A673 (cell line): ENCODE data around the gene RPL31. TPM values are rescaled to one million over a fixed set of nuclear protein-coding genes. Genes with fewer than 3 reads are reported as not detected.

Source experiments
- BruUV-seq: library from RNA; stranded (reverse); fragments of 400-500 nt; replicated peaks from 2 replicates; lab custom pipeline; 2021; lab: Mats Ljungman, UMichigan
- CTCF ChIA-PET: fragments of 300-600 bp; sonication (Branson Sonifier 250); formaldehyde crosslinking; loops from one replicate; lab custom pipeline; 2022; ENCODE audit warnings: antibody characterized with exemption; lab: Charles Lee
- POLR2A ChIA-PET: fragments of 300-600 bp; sonication (Branson Sonifier 250); formaldehyde crosslinking; loops from one replicate; lab custom pipeline; 2022; ENCODE audit warnings: antibody characterized with exemption; ENCODE audit not compliant: low non-redundant PET; lab: Charles Lee
- DNase-seq: peaks from one replicate; pipeline ENCODE4 v3.0.0-alpha.2; 2015; ENCODE audit warnings: low spot score
- H3K27ac ChIP-seq: fragments of 200-600 bp; sonication (generic); 2 replicates; pipeline ENCODE4 v1.5.1; 2016; ENCODE audit warnings: mixed run types, low read depth, mild to moderate bottlenecking, mixed read lengths, antibody characterized with exemption, low read length; ENCODE audit not compliant: poor library complexity, severe bottlenecking
- H3K27me3 ChIP-seq: fragments of 200-600 bp; sonication (generic); replicated peaks from 2 replicates; pipeline ENCODE4 v1.6.1; 2017; ENCODE audit warnings: mixed run types, low read depth, mild to moderate bottlenecking, mixed read lengths, antibody characterized with exemption, low read length; ENCODE audit not compliant: insufficient read depth, poor library complexity
- H3K36me3 ChIP-seq: fragments of 200-600 bp; sonication (generic); 2 replicates; pipeline ENCODE4 v1.6.1; 2016; ENCODE audit warnings: mixed run types, mild to moderate bottlenecking, mixed read lengths, antibody characterized with exemption, low read length; ENCODE audit not compliant: insufficient read depth, poor library complexity, severe bottlenecking
- H3K4me1 ChIP-seq: fragments of 200-600 bp; sonication (generic); 2 replicates; pipeline ENCODE4 v1.6.1; 2017; ENCODE audit warnings: mixed run types, mild to moderate bottlenecking, mixed read lengths, antibody characterized with exemption, low read length; ENCODE audit not compliant: insufficient read depth, poor library complexity, severe bottlenecking
- H3K4me3 ChIP-seq: fragments of 200-600 bp; sonication (generic); 2 replicates; pipeline ENCODE4 v1.5.1; 2016; ENCODE audit warnings: low read depth, mixed run types, mild to moderate bottlenecking, mixed read lengths, low read length; ENCODE audit not compliant: poor library complexity, severe bottlenecking
- H3K9me3 ChIP-seq: fragments of 200-600 bp; sonication (generic); 2 replicates; pipeline ENCODE4 v1.6.1; 2016; ENCODE audit warnings: mixed run types, low read depth, mild to moderate bottlenecking, mixed read lengths, antibody characterized with exemption, low read length; ENCODE audit not compliant: poor library complexity, severe bottlenecking
- CTCF ChIP-seq: fragments of 300-800, 200-600 bp; sonication (generic); conservative IDR thresholded peaks from 2 replicates; pipeline ENCODE4 v1.5.1; 2017; ENCODE audit warnings: low read depth, mild to moderate bottlenecking, antibody characterized with exemption, low read length, moderate library complexity, mixed read lengths
- EZH2 ChIP-seq: fragments of 200-600 bp; sonication (generic); IDR thresholded peaks from 2 replicates; pipeline ENCODE4 v1.6.1; 2017; ENCODE audit warnings: borderline replicate concordance, low read depth, mild to moderate bottlenecking, mixed read lengths, antibody characterized with exemption, low read length; ENCODE audit not compliant: poor library complexity, severe bottlenecking
- intact Hi-C: fragments of 100-400 bp; cut with micrococcal nuclease; formaldehyde crosslinking; loops from one replicate; pipeline ENCODE4 v1.10.0; 2022; ENCODE audit not compliant: unreplicated experiment
- total RNA-seq: library from RNA; stranded (reverse); gene quantifications from 2 replicates; pipeline ENCODE4 v1.2.3, GENCODE V29; 2021

RPL31 gene
- total RNA-seq, 1 experiment from 2014 or later: 1,196 TPM

- H3K27me3 ChIP-seq: no peaks in the 10 kb centered on the region
- H3K4me3 ChIP-seq: no peak overlapping the region
- H3K36me3 ChIP-seq: peaks cover 6% of the 10 kb centered on the region
- H3K9me3 ChIP-seq: no peaks in the 10 kb centered on the region
- H3K27ac ChIP-seq: no peak overlapping the region
- DNase-seq: no peak
- intact Hi-C loops: no loop called here
- BruUV-seq: no TSS peak
- no peak for TF ChIP-seq CTCF
- TF ChIP-seq EZH2: no peak
- H3K4me1 ChIP-seq: no peaks in the 10 kb centered on the region
- ChIA-PET POLR2A (no interaction called here), CTCF (no interaction called here)
Observed at GRCh38 chr2:100998235-100998573, 3.9 kb upstream of the RPL31 start.

- intact Hi-C loops: no loop called here
- H3K4me1 ChIP-seq: peaks cover 14% of the 10 kb centered on the region
- no peak overlapping the region for H3K27ac ChIP-seq
- no peak for TF ChIP-seq EZH2
- TF ChIP-seq CTCF: no peak
- CTCF ChIA-PET: no interaction called here
- no peak for DNase-seq
- H3K9me3 ChIP-seq: no peaks in the 10 kb centered on the region
- no peak overlapping the region for H3K4me3 ChIP-seq
- peaks cover 24% of the 10 kb centered on the region for H3K36me3 ChIP-seq
- no TSS peak for BruUV-seq
- POLR2A ChIA-PET: no interaction called here
- no peaks in the 10 kb centered on the region for H3K27me3 ChIP-seq
Observed at GRCh38 chr2:100999995-101000394, 2.1 kb upstream of the RPL31 start.

GRCh38 chr2:101002562-101003277, 631 bp downstream of the RPL31 start:
- POLR2A ChIA-PET: interaction anchor here (0.5 to 1.0 kb wide), 2 partner anchors 12 to 30 kb away, joined by 4 read pairs; no protein-coding TSS in a partner anchor
- H3K27ac ChIP-seq: peak overlapping the region; percentile 96
- TF ChIP-seq CTCF (no peak), EZH2 (no peak)
- H3K4me1 ChIP-seq: peaks cover 15% of the 10 kb centered on the region
- intact Hi-C loops: no loop called here
- CTCF ChIA-PET: interaction anchor here (0.6 kb wide), 1 partner anchor 423 kb away, joined by 7 read pairs; no protein-coding TSS in a partner anchor
- H3K36me3 ChIP-seq: peaks cover 51% of the 10 kb centered on the region
- peak; percentile 35 for DNase-seq
- H3K27me3 ChIP-seq: no peaks in the 10 kb centered on the region
- TSS peak; percentile 56 for BruUV-seq
- H3K9me3 ChIP-seq: no peaks in the 10 kb centered on the region
- peak overlapping the region; percentile 99 for H3K4me3 ChIP-seq
